ENCODE data around the gene SYT15.

Gene SYT15

DNA sequence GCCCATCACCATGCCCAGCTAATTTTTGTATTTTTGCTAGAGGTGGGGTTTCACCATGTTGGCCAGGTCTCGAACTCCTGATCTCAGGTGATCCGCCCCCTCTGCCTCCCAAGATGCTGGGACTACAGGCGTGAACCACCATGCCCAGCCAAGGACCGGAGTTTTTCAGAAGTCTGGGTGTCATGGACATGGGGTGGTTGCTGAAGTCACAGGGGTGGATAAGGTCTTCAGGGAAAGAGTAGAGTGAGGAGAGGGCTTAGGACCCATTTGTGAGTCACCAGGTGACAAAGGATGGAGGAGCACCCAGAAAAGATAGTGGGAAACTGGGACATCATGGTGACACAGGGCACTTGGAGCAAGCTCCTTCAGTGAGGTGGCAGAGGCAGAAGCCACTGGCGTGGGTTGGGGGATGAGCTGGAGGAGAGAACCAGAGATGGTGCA is 19.7 kb upstream of the SYT15 start:
- Histone ChIP-seq H3K27ac (replicated peaks) (no peak overlapping the region), H3K27me3 (ENCODE audit: insufficient read depth, poor library complexity, severe bottlenecking) (peaks cover 56% of the 10 kb centered on the region), H3K4me3 (replicated peaks; ENCODE audit: insufficient read depth, low read length) (no peak overlapping the region)
- peak in 1 of 2 experiments; percentile 1 for DNase-seq (ENCODE audit: low read depth in 1 of 2, low spot score in 1 of 2)
- TF ChIP-seq GABPA (IDR thresholded peaks at IDR 0.05; ENCODE audit: low read depth) (no peak), SPI1 (IDR thresholded peaks at IDR 0.05; ENCODE audit: borderline replicate concordance, low read depth) (no peak), POLR2AphosphoS5 (IDR thresholded peaks at IDR 0.05; ENCODE audit: low read depth) (no peak), REST (IDR thresholded peaks at IDR 0.05; ENCODE audit: insufficient replicate concordance, low read depth) (no peak)
- TF ChIP-seq, protein P1, sequence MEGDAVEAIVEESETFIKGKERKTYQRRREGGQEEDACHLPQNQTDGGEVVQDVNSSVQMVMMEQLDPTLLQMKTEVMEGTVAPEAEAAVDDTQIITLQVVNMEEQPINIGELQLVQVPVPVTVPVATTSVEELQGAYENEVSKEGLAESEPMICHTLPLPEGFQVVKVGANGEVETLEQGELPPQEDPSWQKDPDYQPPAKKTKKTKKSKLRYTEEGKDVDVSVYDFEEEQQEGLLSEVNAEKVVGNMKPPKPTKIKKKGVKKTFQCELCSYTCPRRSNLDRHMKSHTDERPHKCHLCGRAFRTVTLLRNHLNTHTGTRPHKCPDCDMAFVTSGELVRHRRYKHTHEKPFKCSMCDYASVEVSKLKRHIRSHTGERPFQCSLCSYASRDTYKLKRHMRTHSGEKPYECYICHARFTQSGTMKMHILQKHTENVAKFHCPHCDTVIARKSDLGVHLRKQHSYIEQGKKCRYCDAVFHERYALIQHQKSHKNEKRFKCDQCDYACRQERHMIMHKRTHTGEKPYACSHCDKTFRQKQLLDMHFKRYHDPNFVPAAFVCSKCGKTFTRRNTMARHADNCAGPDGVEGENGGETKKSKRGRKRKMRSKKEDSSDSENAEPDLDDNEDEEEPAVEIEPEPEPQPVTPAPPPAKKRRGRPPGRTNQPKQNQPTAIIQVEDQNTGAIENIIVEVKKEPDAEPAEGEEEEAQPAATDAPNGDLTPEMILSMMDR (IDR thresholded peaks at IDR 0.05; ENCODE audit: insufficient read depth, low read length), result no peak

DNA sequence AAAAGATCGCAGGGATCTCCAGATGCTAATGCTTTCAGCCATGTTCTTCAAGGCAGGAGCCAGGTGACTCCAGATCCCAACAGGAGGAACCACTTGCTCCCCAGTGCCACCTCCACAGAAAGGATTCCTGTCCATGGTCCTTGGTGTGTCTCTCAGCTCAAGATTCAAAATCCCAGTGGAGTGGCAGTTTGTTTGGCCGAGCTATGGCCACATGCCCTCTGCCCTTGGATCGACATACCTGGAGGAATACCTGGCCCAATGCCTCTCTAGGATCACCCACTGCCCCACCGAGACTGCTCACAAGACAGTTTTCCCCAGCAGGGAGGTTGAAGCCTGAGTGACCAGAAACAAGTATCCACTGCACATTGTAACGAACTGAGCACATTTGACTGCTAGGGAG is 18.5 kb upstream of the SYT15 start:
- Histone ChIP-seq H3K4me3 (replicated peaks; ENCODE audit: insufficient read depth, low read length) (no peak overlapping the region), H3K27me3 (ENCODE audit: insufficient read depth, poor library complexity, severe bottlenecking) (peaks cover 46% of the 10 kb centered on the region), H3K27ac (replicated peaks) (no peak overlapping the region)
- TF ChIP-seq POLR2AphosphoS5 (IDR thresholded peaks at IDR 0.05; ENCODE audit: low read depth) (no peak), SPI1 (IDR thresholded peaks at IDR 0.05; ENCODE audit: borderline replicate concordance, low read depth) (no peak), GABPA (IDR thresholded peaks at IDR 0.05; ENCODE audit: low read depth) (no peak), REST (IDR thresholded peaks at IDR 0.05; ENCODE audit: insufficient replicate concordance, low read depth) (no peak)
- TF ChIP-seq, protein P1 (IDR thresholded peaks at IDR 0.05; ENCODE audit: insufficient read depth, low read length), result no peak
- DNase-seq (ENCODE audit: low read depth in 1 of 2, low spot score in 1 of 2), result no peak

- peaks cover 40% of the 10 kb centered on the region for H3K27me3 ChIP-seq (ENCODE audit: insufficient read depth, poor library complexity, severe bottlenecking)
- peak in 1 of 2 experiments; percentile 1 for DNase-seq (ENCODE audit: low read depth in 1 of 2, low spot score in 1 of 2)
- no peak overlapping the region for H3K4me3 ChIP-seq (replicated peaks; ENCODE audit: insufficient read depth, low read length)
- no peak overlapping the region for H3K27ac ChIP-seq (replicated peaks)
- TF ChIP-seq SPI1 (IDR thresholded peaks at IDR 0.05; ENCODE audit: borderline replicate concordance, low read depth), result no peak
- TF ChIP-seq POLR2AphosphoS5 (IDR thresholded peaks at IDR 0.05; ENCODE audit: low read depth), result no peak
- TF ChIP-seq, protein P1 (IDR thresholded peaks at IDR 0.05; ENCODE audit: insufficient read depth, low read length), result no peak
- no peak for TF ChIP-seq GABPA (IDR thresholded peaks at IDR 0.05; ENCODE audit: low read depth)
- TF ChIP-seq REST (IDR thresholded peaks at IDR 0.05; ENCODE audit: insufficient replicate concordance, low read depth), result no peak
Observed at GRCh38 chr10:46560952-46561351, 18.0 kb upstream of the SYT15 start.

All from HL-60 (cell line).